Measurements from ENCODE around the gene WFDC10B. TPM values are rescaled to one million over a fixed set of nuclear protein-coding genes. Genes with fewer than 3 reads are reported as not detected.

WFDC10B gene
- not detected for polyA plus RNA-seq
- long read RNA-seq, donor 1 = 0 reads
- long read RNA-seq, donor 2 = 0 reads
- long read RNA-seq, donor 3 = 0 reads
- long read RNA-seq, donor 4 = 0 reads
- long read RNA-seq, donor 5 = 0 reads
- long read RNA-seq, donor 6 = 0 reads
- long read RNA-seq, donor 7 = 0 reads
- long read RNA-seq, donor 8 = 0 reads
- long read RNA-seq, donor 9 = 0 reads
- long read RNA-seq, donor 10 = 0 reads
- long read RNA-seq, donor 11 = 0 reads

DNA sequence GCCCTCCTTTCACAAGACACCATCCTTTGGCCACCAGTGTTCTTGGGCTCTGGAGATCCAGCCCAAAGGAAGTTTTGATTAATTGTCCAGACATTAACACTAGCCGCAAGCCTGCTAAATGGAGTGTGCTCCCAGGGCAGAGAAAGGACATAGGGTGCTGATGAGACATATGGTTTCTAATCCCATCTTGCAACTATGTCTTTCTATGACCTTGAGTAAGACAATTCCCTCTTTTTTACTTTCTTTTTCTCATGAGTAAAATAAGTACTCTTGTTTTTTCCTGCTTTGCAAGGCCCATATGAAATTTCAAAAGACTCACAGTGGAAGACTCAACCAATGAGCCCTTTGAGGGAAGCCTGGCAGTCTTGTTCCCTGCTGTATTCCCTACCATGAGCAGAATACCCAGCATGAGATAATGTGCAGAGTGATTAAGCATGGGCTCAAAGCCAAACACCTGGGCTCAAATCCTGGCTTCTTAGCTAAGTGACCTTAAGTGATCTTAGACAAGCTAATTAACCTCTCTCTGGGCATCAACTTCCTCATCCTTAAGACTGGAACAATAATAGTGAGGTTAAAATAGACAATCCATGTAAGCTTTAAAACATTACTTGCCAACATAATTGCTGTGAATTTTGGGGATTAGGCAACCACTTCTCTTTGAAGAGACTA, at the start of gene WFDC10B:
TSS of gene WFDC10B (minus strand) at position 51 of the 669 bp plus-strand sequence. CDS start 19,027 bp downstream, outside the sequence.
- no peak for DNase-seq
- WGBS (ENCODE audit: insufficient coverage, low lambda C conversion rate) = 100% methylated on average over 1 of the region's 1 CpG
- no peaks in the 10 kb centered on the region for H3K36me3 ChIP-seq (ENCODE audit: control insufficient read depth, insufficient read depth, low read length)
- H3K4me1 ChIP-seq (ENCODE audit: control insufficient read depth, insufficient read depth, low read length) = no peaks in the 10 kb centered on the region
- H3K27ac ChIP-seq (ENCODE audit: low read length) = no peak within 1 kb of the TSS
- no peaks in the 10 kb centered on the region for H3K27me3 ChIP-seq (ENCODE audit: control insufficient read depth, insufficient read depth, low read length)
- no peak within 1 kb of the TSS for H3K4me3 ChIP-seq (ENCODE audit: low read length)
- H3K9me3 ChIP-seq (ENCODE audit: control insufficient read depth, low read depth, low read length) = no peaks in the 10 kb centered on the region

DNA sequence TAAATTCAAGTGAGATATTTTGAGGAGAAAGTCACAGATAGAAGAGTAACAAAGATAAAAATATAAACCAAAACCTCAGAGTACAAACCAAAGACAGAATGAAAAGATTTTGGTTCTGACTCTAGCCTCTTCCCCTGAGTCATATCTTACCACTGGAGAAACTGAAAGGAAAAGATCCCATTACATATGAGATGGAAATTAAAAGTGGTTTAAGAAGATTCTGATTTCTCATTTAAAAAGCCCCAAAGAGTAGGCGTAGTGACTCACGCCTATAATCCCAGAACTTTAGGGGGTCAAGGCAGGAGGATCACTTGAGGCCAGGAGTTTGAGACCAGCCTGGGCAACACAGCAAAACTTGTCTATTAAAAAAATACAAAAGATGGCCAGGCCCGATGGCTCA, 47.9 kb upstream of the WFDC10B start:
- Histone ChIP-seq H3K27me3 (ENCODE audit: control insufficient read depth, insufficient read depth, low read length) (no peaks in the 10 kb centered on the region), H3K9me3 (ENCODE audit: control insufficient read depth, low read depth, low read length) (no peaks in the 10 kb centered on the region), H3K4me1 (ENCODE audit: control insufficient read depth, insufficient read depth, low read length) (no peaks in the 10 kb centered on the region), H3K4me3 (ENCODE audit: low read length) (no peak overlapping the region), H3K27ac (ENCODE audit: low read length) (no peak overlapping the region), H3K36me3 (ENCODE audit: control insufficient read depth, insufficient read depth, low read length) (no peaks in the 10 kb centered on the region)
- no CpG with 5 or more reads among the region's 3 CpGs for WGBS (ENCODE audit: insufficient coverage, low lambda C conversion rate)
- DNase-seq = no peak

DNA sequence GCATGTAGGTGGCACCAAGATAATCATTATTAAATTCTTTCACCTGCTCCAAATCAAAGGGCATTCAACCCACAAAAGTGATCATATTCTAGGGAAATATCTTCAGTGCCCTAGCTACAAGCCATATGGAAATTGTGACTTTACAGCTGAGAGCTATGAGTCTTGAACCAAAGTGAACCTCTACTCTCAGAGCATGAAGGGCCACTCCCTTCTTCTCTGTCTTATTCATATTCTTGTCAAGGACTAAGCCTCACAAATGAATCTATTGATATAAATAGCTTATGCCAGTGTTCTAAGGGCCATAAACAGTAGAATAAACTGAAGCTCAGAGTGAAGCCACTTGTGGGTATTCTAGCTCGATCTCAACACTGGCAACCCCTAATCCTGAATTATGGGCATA, 46.9 kb upstream of the WFDC10B start:
- no peak for DNase-seq
- H3K27me3 ChIP-seq (ENCODE audit: control insufficient read depth, insufficient read depth, low read length) = no peaks in the 10 kb centered on the region
- WGBS (ENCODE audit: insufficient coverage, low lambda C conversion rate) = no CpG with 5 or more reads among the region's 1 CpG
- no peaks in the 10 kb centered on the region for H3K4me1 ChIP-seq (ENCODE audit: control insufficient read depth, insufficient read depth, low read length)
- no peak overlapping the region for H3K27ac ChIP-seq (ENCODE audit: low read length)
- no peaks in the 10 kb centered on the region for H3K9me3 ChIP-seq (ENCODE audit: control insufficient read depth, low read depth, low read length)
- H3K36me3 ChIP-seq (ENCODE audit: control insufficient read depth, insufficient read depth, low read length) = no peaks in the 10 kb centered on the region
- no peak overlapping the region for H3K4me3 ChIP-seq (ENCODE audit: low read length)

DNA sequence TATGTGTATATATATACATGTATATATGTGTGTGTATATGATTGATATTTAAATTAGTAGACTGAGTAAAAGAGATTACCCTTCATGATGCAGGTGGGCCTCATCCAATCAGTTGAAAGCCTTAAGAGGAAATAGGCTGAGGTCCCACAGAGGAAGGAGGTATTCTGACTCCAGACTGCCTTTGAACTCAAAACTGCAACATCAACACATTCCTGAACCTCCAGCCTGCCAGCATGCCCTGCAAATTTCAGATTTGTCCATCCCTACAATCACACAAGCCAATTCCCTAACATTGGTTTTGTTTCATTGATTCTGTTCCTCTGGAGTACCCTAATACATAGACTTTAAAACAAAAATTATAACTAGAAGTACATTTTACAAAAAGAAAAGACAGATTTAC, 40.2 kb upstream of the WFDC10B start:
- DNase-seq = no peak
- Histone ChIP-seq H3K27me3 (ENCODE audit: control insufficient read depth, insufficient read depth, low read length) (peaks cover 3% of the 10 kb centered on the region), H3K4me3 (ENCODE audit: low read length) (no peak overlapping the region), H3K36me3 (ENCODE audit: control insufficient read depth, insufficient read depth, low read length) (no peaks in the 10 kb centered on the region), H3K9me3 (ENCODE audit: control insufficient read depth, low read depth, low read length) (no peaks in the 10 kb centered on the region), H3K27ac (ENCODE audit: low read length) (no peak overlapping the region), H3K4me1 (ENCODE audit: control insufficient read depth, insufficient read depth, low read length) (no peaks in the 10 kb centered on the region)

DNA sequence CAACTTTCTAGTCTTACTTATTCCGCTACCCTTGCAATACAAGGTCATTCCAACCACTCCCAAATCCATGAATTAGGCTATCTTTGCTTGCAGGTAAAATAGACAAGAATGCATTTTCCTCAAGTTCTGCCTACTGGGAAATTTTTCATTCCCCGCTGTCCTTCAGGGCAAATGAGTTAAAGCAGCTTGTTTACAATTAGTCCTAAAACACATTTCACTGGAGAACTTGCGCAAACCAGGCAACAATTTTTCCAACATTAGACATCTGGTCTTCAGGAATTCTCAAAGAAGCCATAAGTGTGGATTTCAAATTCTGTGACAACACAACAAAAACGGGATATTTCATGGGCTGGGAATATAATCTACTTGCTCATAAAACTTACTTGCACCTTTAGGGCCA, 37.8 kb upstream of the WFDC10B start:
- no peaks in the 10 kb centered on the region for H3K36me3 ChIP-seq (ENCODE audit: control insufficient read depth, insufficient read depth, low read length)

DNA sequence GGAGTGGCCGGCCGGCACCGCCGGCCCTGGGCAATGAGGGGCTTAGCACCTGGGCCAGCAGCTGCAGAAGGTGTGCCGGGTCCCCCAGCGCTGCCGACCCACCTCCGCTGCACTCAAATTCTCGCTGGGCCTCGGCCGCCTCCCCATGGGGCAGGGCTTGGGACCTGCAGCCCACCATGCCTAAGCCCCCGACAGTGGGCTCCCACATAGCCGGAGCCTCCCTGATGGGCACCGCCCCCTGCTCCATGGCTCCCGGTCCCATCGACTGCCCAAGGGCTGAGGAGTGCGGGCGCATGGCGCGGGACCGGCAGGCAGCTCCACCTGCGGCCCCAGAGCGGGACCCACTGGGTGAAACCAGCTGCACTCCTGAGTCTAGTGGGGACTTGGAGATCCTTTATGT, 31.2 kb upstream of the WFDC10B start:
- no peaks in the 10 kb centered on the region for H3K4me1 ChIP-seq (ENCODE audit: control insufficient read depth, insufficient read depth, low read length)
- H3K36me3 ChIP-seq (ENCODE audit: control insufficient read depth, insufficient read depth, low read length) = no peaks in the 10 kb centered on the region
- H3K27ac ChIP-seq (ENCODE audit: low read length) = no peak overlapping the region
- H3K27me3 ChIP-seq (ENCODE audit: control insufficient read depth, insufficient read depth, low read length) = no peaks in the 10 kb centered on the region
- DNase-seq = no peak
- no CpG with 5 or more reads among the region's 23 CpGs for WGBS (ENCODE audit: insufficient coverage, low lambda C conversion rate)
- H3K9me3 ChIP-seq (ENCODE audit: control insufficient read depth, low read depth, low read length) = peaks cover 7% of the 10 kb centered on the region
- no peak overlapping the region for H3K4me3 ChIP-seq (ENCODE audit: low read length)

More for the DNA sequence above, 37.8 kb upstream of the WFDC10B start:
- Histone ChIP-seq H3K27me3 (ENCODE audit: control insufficient read depth, insufficient read depth, low read length) (peaks cover 3% of the 10 kb centered on the region), H3K9me3 (ENCODE audit: control insufficient read depth, low read depth, low read length) (no peaks in the 10 kb centered on the region), H3K4me1 (ENCODE audit: control insufficient read depth, insufficient read depth, low read length) (no peaks in the 10 kb centered on the region), H3K4me3 (ENCODE audit: low read length) (no peak overlapping the region), H3K27ac (ENCODE audit: low read length) (no peak overlapping the region)
- no peak for DNase-seq
- WGBS (ENCODE audit: insufficient coverage, low lambda C conversion rate) = 100% methylated on average over 3 of the region's 4 CpGs

DNA sequence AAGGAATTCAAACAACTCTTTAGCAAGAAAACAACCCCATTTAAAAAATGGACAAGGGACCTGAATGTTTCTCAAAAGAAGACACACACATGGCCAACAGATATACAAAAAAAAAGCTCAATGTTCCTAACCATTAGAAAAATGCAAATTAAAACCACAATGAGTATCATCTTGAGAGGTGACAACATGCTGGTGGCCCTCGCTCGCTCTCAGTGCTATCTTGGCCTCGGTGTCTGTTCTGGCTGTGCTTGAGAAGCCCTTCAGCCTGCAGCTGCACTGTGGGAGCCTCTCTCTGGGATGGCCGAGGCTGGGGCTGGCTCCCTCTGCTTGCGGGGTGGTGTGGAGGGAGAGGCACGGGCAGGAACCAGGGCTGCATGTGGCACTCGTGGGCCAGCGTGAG, 30.7 kb upstream of the WFDC10B start:
- no CpG with 5 or more reads among the region's 8 CpGs for WGBS (ENCODE audit: insufficient coverage, low lambda C conversion rate)
- no peak for DNase-seq

DNA sequence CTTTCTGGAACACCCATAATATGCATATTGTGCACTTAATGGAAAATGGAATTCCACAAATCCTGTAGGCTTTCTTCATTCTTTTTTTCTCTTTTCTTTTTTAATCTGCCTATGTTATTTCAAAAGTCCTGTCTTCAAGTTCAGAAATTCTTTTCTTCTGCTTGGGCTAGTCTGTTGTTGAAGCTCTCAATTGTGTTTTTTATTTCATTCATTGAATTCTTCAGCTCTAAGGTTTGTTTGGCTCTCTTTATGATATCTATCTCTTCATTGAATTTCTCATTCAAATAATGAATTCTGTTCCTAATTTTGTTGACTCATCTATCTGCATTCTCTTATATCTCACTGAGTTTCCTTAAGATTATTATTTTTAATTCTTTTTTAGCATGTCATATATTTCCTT, 27.4 kb upstream of the WFDC10B start:
- H3K27me3 ChIP-seq (ENCODE audit: control insufficient read depth, insufficient read depth, low read length) = no peaks in the 10 kb centered on the region
- H3K4me1 ChIP-seq (ENCODE audit: control insufficient read depth, insufficient read depth, low read length) = no peaks in the 10 kb centered on the region
- no peak overlapping the region for H3K27ac ChIP-seq (ENCODE audit: low read length)
- peaks cover 7% of the 10 kb centered on the region for H3K9me3 ChIP-seq (ENCODE audit: control insufficient read depth, low read depth, low read length)
- H3K4me3 ChIP-seq (ENCODE audit: low read length) = no peak overlapping the region
- H3K36me3 ChIP-seq (ENCODE audit: control insufficient read depth, insufficient read depth, low read length) = no peaks in the 10 kb centered on the region
- no peak for DNase-seq

More for the DNA sequence above, 30.7 kb upstream of the WFDC10B start:
- Histone ChIP-seq H3K4me1 (ENCODE audit: control insufficient read depth, insufficient read depth, low read length) (no peaks in the 10 kb centered on the region), H3K9me3 (ENCODE audit: control insufficient read depth, low read depth, low read length) (peaks cover 7% of the 10 kb centered on the region), H3K36me3 (ENCODE audit: control insufficient read depth, insufficient read depth, low read length) (no peaks in the 10 kb centered on the region), H3K27ac (ENCODE audit: low read length) (no peak overlapping the region), H3K27me3 (ENCODE audit: control insufficient read depth, insufficient read depth, low read length) (no peaks in the 10 kb centered on the region), H3K4me3 (ENCODE audit: low read length) (no peak overlapping the region)

DNA sequence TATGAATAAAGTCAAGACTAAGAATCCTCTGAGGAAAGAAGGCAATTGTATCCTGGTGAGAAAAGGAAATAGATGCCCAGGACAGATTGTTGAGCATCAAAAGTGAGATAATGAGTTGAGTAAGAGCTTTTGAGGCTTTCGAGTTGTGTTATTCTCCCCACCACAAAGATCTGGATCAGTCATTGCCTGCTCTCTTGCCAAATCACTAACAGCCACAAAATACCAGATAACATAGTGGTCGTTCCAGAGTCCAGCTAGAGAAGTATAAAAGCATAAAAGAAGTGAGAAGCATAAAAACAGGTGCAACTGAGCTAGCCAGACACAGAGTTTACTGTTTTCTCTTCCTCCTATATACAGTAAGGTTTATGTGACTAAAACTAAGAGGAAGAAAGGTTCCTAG, 22.2 kb upstream of the WFDC10B start:
- H3K9me3 ChIP-seq (ENCODE audit: control insufficient read depth, low read depth, low read length) = no peaks in the 10 kb centered on the region
- no CpG with 5 or more reads among the region's 2 CpGs for WGBS (ENCODE audit: insufficient coverage, low lambda C conversion rate)
- H3K27me3 ChIP-seq (ENCODE audit: control insufficient read depth, insufficient read depth, low read length) = peaks cover 2% of the 10 kb centered on the region
- H3K4me1 ChIP-seq (ENCODE audit: control insufficient read depth, insufficient read depth, low read length) = no peaks in the 10 kb centered on the region
- no peak overlapping the region for H3K4me3 ChIP-seq (ENCODE audit: low read length)
- DNase-seq = peak in 1 of 2 donors; percentile 10
- no peak overlapping the region for H3K27ac ChIP-seq (ENCODE audit: low read length)
- no peaks in the 10 kb centered on the region for H3K36me3 ChIP-seq (ENCODE audit: control insufficient read depth, insufficient read depth, low read length)

DNA sequence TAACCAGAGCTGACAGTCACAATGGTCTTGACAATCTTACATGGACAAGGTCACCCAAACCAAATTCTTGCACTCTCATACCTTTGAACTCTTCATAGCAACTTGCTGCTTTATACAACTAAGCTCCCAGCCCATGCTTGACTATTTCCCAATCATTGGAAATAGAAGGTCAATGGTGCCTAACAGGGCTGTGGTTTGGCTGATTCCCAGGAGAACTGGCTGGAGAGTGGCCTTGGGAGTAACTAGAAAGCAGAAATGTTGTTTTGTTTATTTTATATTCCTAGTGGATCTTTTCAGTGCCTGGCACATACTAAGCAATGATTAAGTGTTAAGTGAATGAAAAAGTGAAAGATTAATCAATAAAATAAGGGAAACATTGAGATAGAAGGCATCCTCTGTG, 20.3 kb upstream of the WFDC10B start:
- Histone ChIP-seq H3K4me3 (ENCODE audit: low read length) (no peak overlapping the region), H3K27ac (ENCODE audit: low read length) (no peak overlapping the region), H3K36me3 (ENCODE audit: control insufficient read depth, insufficient read depth, low read length) (no peaks in the 10 kb centered on the region), H3K27me3 (ENCODE audit: control insufficient read depth, insufficient read depth, low read length) (peaks cover 2% of the 10 kb centered on the region), H3K9me3 (ENCODE audit: control insufficient read depth, low read depth, low read length) (no peaks in the 10 kb centered on the region), H3K4me1 (ENCODE audit: control insufficient read depth, insufficient read depth, low read length) (no peaks in the 10 kb centered on the region)
- no peak for DNase-seq

DNA sequence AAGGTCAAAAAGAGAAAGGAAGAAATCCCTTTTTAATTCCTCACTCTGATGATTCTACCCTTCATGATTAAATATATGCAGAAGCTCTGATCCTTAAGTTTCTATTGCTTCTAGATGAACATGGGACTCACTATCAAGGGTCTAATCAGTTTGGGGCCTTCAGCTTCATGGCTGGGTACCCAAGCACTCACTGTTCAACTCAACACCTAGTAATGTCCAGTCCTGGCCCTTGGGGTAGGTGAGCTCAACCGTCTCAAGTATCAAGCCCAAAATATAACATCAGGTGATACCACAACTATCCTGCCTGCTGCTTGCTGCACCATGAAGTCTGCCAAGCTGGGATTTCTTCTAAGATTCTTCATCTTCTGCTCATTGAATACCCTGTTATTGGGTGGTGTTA, 17.2 kb upstream of the WFDC10B start, which contains the start of gene SPINT4:
TSS of gene SPINT4 (plus strand) at position 301 of the 400 bp plus-strand sequence. CDS start at position 322, 21 bp downstream.
- H3K4me1 ChIP-seq (ENCODE audit: control insufficient read depth, insufficient read depth, low read length) = no peaks in the 10 kb centered on the region
- WGBS (ENCODE audit: insufficient coverage, low lambda C conversion rate) = no CpG with 5 or more reads among the region's 1 CpG
- no peaks in the 10 kb centered on the region for H3K36me3 ChIP-seq (ENCODE audit: control insufficient read depth, insufficient read depth, low read length)
- peaks cover 2% of the 10 kb centered on the region for H3K27me3 ChIP-seq (ENCODE audit: control insufficient read depth, insufficient read depth, low read length)
- no peaks in the 10 kb centered on the region for H3K9me3 ChIP-seq (ENCODE audit: control insufficient read depth, low read depth, low read length)
- H3K27ac ChIP-seq (ENCODE audit: low read length) = no peak within 1 kb of the TSS
- no peak for DNase-seq
- H3K4me3 ChIP-seq (ENCODE audit: low read length) = no peak within 1 kb of the TSS

All from large intestine (tissue), 12 donors.